H1 (cell line): ENCODE data around the gene FBXO7. TPM values are rescaled to one million over a fixed set of nuclear protein-coding genes. Genes with fewer than 3 reads are reported as not detected.

Source experiments
- CTCF ChIA-PET: fragments of 300-600 bp; sonication (Branson Sonifier 250); formaldehyde crosslinking; loops from one replicate; lab custom pipeline; 2021; ENCODE audit not compliant: partially characterized antibody; lab: Charles Lee
- POLR2A ChIA-PET: fragments of 300-600 bp; sonication (Branson Sonifier 250); formaldehyde crosslinking; loops from one replicate; lab custom pipeline; 2021; ENCODE audit warnings: inconsistent platforms; ENCODE audit not compliant: partially characterized antibody; lab: Charles Lee
- DNase-seq, 2 experiments: peaks; one replicate each; pipeline versions ENCODE4 v3.0.0 to v3.0.0-alpha.2; 2010 to 2022; ENCODE audit warnings: low spot score in 2 of 2, low read depth in 1 of 2, mixed read lengths in 1 of 2
- FAIRE-seq: peaks from 2 replicates; lab custom pipeline; 2011; peaks lifted over from hg19 to GRCh38; lab: Jason Lieb, UNC
- H2AFZ ChIP-seq: 2 replicates; pipeline ENCODE4 v1.8.1; 2012; ENCODE audit warnings: low read length, inconsistent platforms
- H2AK5ac ChIP-seq: 2 replicates; pipeline ENCODE4 v1.6.1; 2013; ENCODE audit warnings: low read depth, low read length
- H2BK120ac ChIP-seq: replicated peaks from 2 replicates; pipeline ENCODE3; 2013; ENCODE audit warnings: low read depth, low read length, inconsistent platforms
- H2BK12ac ChIP-seq: 2 replicates; pipeline ENCODE4 v1.6.1; 2013; ENCODE audit warnings: low read depth, low read length
- H2BK15ac ChIP-seq: 2 replicates; pipeline ENCODE4 v1.6.1; 2013; ENCODE audit warnings: low read length
- H2BK20ac ChIP-seq: 2 replicates; pipeline ENCODE4 v1.6.1; 2013; ENCODE audit warnings: low read length
- H2BK5ac ChIP-seq: 2 replicates; pipeline ENCODE4 v1.6.1; 2013; ENCODE audit warnings: low read depth, low read length
- H3K14ac ChIP-seq: 2 replicates; pipeline ENCODE4 v1.6.1; 2013; ENCODE audit warnings: inconsistent platforms; ENCODE audit not compliant: insufficient read length
- H3K18ac ChIP-seq: 2 replicates; pipeline ENCODE4 v1.6.1; 2013; ENCODE audit warnings: low read length; ENCODE audit errors: extremely low read depth
- H3K23ac ChIP-seq: 2 replicates; pipeline ENCODE4 v1.6.1; 2013; ENCODE audit warnings: inconsistent platforms; ENCODE audit not compliant: insufficient read length
- H3K23me2 ChIP-seq: 2 replicates; pipeline ENCODE4 v1.6.1; 2013; ENCODE audit warnings: low read depth, low read length
- H3K27ac ChIP-seq: 2 replicates; pipeline ENCODE4 v1.6.1; 2011; ENCODE audit warnings: low read depth, low read length, inconsistent platforms
- H3K27me3 ChIP-seq, 4 experiments: replicated peaks in 1 of 4; 1 replicate in 1 of 4; 2 replicates in 3 of 4; pipeline versions ENCODE4 v1.6.1 to v1.8.1; 2011 to 2013; ENCODE audit warnings: low read length in 3 of 4, mild to moderate bottlenecking in 3 of 4, inconsistent platforms in 2 of 4, mixed read lengths in 2 of 4, moderate library complexity in 1 of 4; ENCODE audit not compliant: control insufficient read depth in 3 of 4, insufficient read depth in 3 of 4; ENCODE audit errors: extremely low read depth in 1 of 4
- H3K36me3 ChIP-seq, 4 experiments: 2 replicates each; pipeline versions ENCODE4 v1.6.1 to v1.8.1; 2011 to 2013; ENCODE audit warnings: mild to moderate bottlenecking in 4 of 4, low read length in 3 of 4, moderate library complexity in 2 of 4, control low read depth in 1 of 4, inconsistent platforms in 1 of 4; ENCODE audit not compliant: insufficient read depth in 4 of 4, control insufficient read depth in 2 of 4
- H3K4ac ChIP-seq: replicated peaks from 2 replicates; pipeline ENCODE3; 2013; ENCODE audit warnings: low read length, low read depth, mixed read lengths, inconsistent platforms; ENCODE audit not compliant: insufficient read length
- H3K4me1 ChIP-seq, 4 experiments: replicated peaks in 1 of 4; 1 replicate in 1 of 4; 2 replicates in 3 of 4; pipeline versions ENCODE4 v1.6.1 to v1.8.1; 2011 to 2013; ENCODE audit warnings: low read length in 3 of 4, inconsistent platforms in 2 of 4, mixed read lengths in 1 of 4; ENCODE audit not compliant: insufficient read depth in 4 of 4, control insufficient read depth in 3 of 4
- H3K4me2 ChIP-seq, 2 experiments: 2 replicates each; pipeline versions ENCODE4 v1.6.1 to v1.8.1; 2011 to 2013; ENCODE audit warnings: low read depth in 2 of 2, low read length in 2 of 2, control low read depth in 1 of 2, inconsistent platforms in 1 of 2, mild to moderate bottlenecking in 1 of 2; ENCODE audit not compliant: insufficient read depth in 1 of 2
- H3K4me3 ChIP-seq, 4 experiments: fragments of 200-600, 300-600 bp in 1 of 4; sonication (generic), shearing (Covaris generic), sonication (Bioruptor Twin) in 1 of 4; 2 replicates each; pipeline versions ENCODE4 v1.5.1 to v1.8.1; 2011 to 2016; ENCODE audit warnings: low read length in 4 of 4, low read depth in 3 of 4, control low read depth in 2 of 4, inconsistent platforms in 2 of 4, mild to moderate bottlenecking in 2 of 4, mixed read lengths in 1 of 4, moderate library complexity in 1 of 4; ENCODE audit not compliant: insufficient read depth in 2 of 4; ENCODE audit errors: extremely low read depth in 1 of 4
- H3K56ac ChIP-seq: replicated peaks from 2 replicates; pipeline ENCODE3; 2013; ENCODE audit warnings: low read depth, mild to moderate bottlenecking, mixed read lengths, low read length, inconsistent platforms; ENCODE audit not compliant: insufficient read length
- H3K79me1 ChIP-seq: 2 replicates; pipeline ENCODE4 v1.6.1; 2013; ENCODE audit warnings: low read depth, low read length, control low read depth
- H3K79me2 ChIP-seq, 2 experiments: 2 replicates each; pipeline versions ENCODE4 v1.6.1 to v1.8.1; 2012 to 2013; ENCODE audit warnings: low read length in 2 of 2, mild to moderate bottlenecking in 2 of 2, inconsistent platforms in 1 of 2; ENCODE audit not compliant: insufficient read depth in 2 of 2, control insufficient read depth in 1 of 2
- H3K9ac ChIP-seq, 4 experiments: replicated peaks in 1 of 4; 1 replicate in 1 of 4; 2 replicates in 3 of 4; pipeline versions ENCODE4 v1.6.1 to v1.8.1; 2011 to 2013; ENCODE audit warnings: low read depth in 3 of 4, low read length in 3 of 4, control low read depth in 2 of 4, mild to moderate bottlenecking in 2 of 4, moderate library complexity in 2 of 4, inconsistent platforms in 1 of 4; ENCODE audit errors: extremely low read depth in 1 of 4
- H3K9me3 ChIP-seq, 2 experiments: 2 replicates each; pipeline versions ENCODE4 v1.6.1 to v1.8.1; 2012 to 2013; ENCODE audit warnings: mild to moderate bottlenecking in 2 of 2, moderate library complexity in 2 of 2, control low read depth in 1 of 2, inconsistent platforms in 1 of 2, low read depth in 1 of 2, low read length in 1 of 2, mixed read lengths in 1 of 2; ENCODE audit not compliant: insufficient read depth in 2 of 2
- H4K20me1 ChIP-seq, 2 experiments: replicated peaks in 1 of 2; 2 replicates each; pipeline versions ENCODE3 to v1.8.1; 2011 to 2013; ENCODE audit warnings: inconsistent platforms in 2 of 2, low read length in 2 of 2, mild to moderate bottlenecking in 1 of 2; ENCODE audit not compliant: insufficient read depth in 2 of 2, control insufficient read depth in 1 of 2
- H4K5ac ChIP-seq: 2 replicates; pipeline ENCODE4 v1.6.1; 2013; ENCODE audit warnings: low read length, low read depth, mixed read lengths, inconsistent platforms; ENCODE audit not compliant: insufficient read length
- H4K8ac ChIP-seq: 2 replicates; pipeline ENCODE4 v1.8.0; 2013; ENCODE audit warnings: mild to moderate bottlenecking, moderate library complexity, low read length, inconsistent platforms; ENCODE audit not compliant: insufficient read depth; ENCODE audit errors: extremely low read depth
- H4K91ac ChIP-seq: replicated peaks from 2 replicates; pipeline ENCODE3; 2013; ENCODE audit warnings: low read length, mixed read lengths, inconsistent platforms; ENCODE audit not compliant: insufficient read length
- CBX5 ChIP-seq: fragments of 300-800, 300-1000 bp; sonication (generic); IDR thresholded peaks from 2 replicates; pipeline ENCODE4 v1.7.1; 2016; ENCODE audit warnings: antibody characterized with exemption, low read length, low read depth
- CBX8 ChIP-seq: fragments of 300-800, 300-1000 bp; sonication (generic); IDR thresholded peaks from 2 replicates; pipeline ENCODE4 v1.7.1; 2016; ENCODE audit warnings: low read depth, low read length, borderline replicate concordance
- CEBPB ChIP-seq: IDR thresholded peaks from 2 replicates; pipeline ENCODE4 v1.6.1; 2012; ENCODE audit warnings: low read depth, low read length
- CHD1 ChIP-seq: IDR thresholded peaks from 2 replicates; pipeline ENCODE4 v1.6.1; 2012; ENCODE audit warnings: low read depth, low read length, improper control_type of control experiment
- CTBP2 ChIP-seq: IDR thresholded peaks from 2 replicates; pipeline ENCODE4 v1.7.0; 2011; ENCODE audit warnings: borderline replicate concordance, mild to moderate bottlenecking, moderate library complexity, mixed read lengths, low read length; ENCODE audit not compliant: insufficient read depth, insufficient read length
- MAFK ChIP-seq: IDR thresholded peaks from 2 replicates; pipeline ENCODE4 v1.6.1; 2012; ENCODE audit warnings: low read depth, mild to moderate bottlenecking, improper control_type of control experiment, low read length
- RNF2 ChIP-seq: fragments of 200-900, 300-1000 bp; sonication (generic); IDR thresholded peaks from 2 replicates; pipeline ENCODE4 v1.7.1; 2016; ENCODE audit warnings: borderline replicate concordance, low read depth, mild to moderate bottlenecking, antibody characterized with exemption, low read length; ENCODE audit not compliant: poor library complexity, severe bottlenecking; ENCODE audit errors: missing control alignments
- SP1 ChIP-seq: IDR thresholded peaks from 2 replicates; pipeline ENCODE4 v1.6.1; 2011; ENCODE audit warnings: low read depth, low read length
- SRF ChIP-seq: IDR thresholded peaks from 2 replicates; pipeline ENCODE4 v1.6.1; 2011; ENCODE audit warnings: mild to moderate bottlenecking, low read depth, low read length, moderate library complexity
- TAF1 ChIP-seq: IDR thresholded peaks from 2 replicates; pipeline ENCODE4 v1.6.1; 2011; ENCODE audit warnings: mild to moderate bottlenecking, low read depth, low read length
- ZNF274 ChIP-seq: IDR thresholded peaks from 2 replicates; pipeline ENCODE4 v1.7.0; 2012; ENCODE audit warnings: low read length, borderline replicate concordance; ENCODE audit errors: extremely low read depth
- WGBS, 2 experiments: shearing (Covaris generic) in 1 of 2; methylation state at CpG; one replicate each; pipeline versions ENCODE4 v1.1.6 to v1.1.7; 2013 to 2015; ENCODE audit warnings: low lambda C conversion rate in 2 of 2, mixed read lengths in 2 of 2, inconsistent platforms in 1 of 2, low coverage in 1 of 2, missing lambda C conversion rate in 1 of 2; ENCODE audit not compliant: insufficient replicate concordance in 2 of 2, insufficient coverage in 1 of 2, insufficient read length in 1 of 2; ENCODE audit errors: extremely low coverage in 1 of 2, missing lambda C conversion rate in 1 of 2; 5-methylcytosine and 5-hydroxymethylcytosine counted together
- polyA plus RNA-seq, 7 experiments: library from polyadenylated mRNA; depleted of rRNA in 3 of 7; stranded (reverse) in 5 of 7; unstranded in 2 of 7; fragments of >200 nt in 5 of 7; fragments of 200-250 nt in 2 of 7; gene quantifications; 1 replicate in 5 of 7; 2 replicates in 1 of 7; 4 replicates in 1 of 7; pipeline versions ENCODE4 v1.2.1 to v1.2.3, GENCODE V29; 2011 to 2013; ENCODE audit warnings: missing spikeins in 2 of 7, mixed read lengths in 2 of 7
- total RNA-seq: library from RNA; stranded (reverse); fragmentation: NEBNext Ultra II Directional; extraction: Animal tissue kit (Norgen Biotek cat#: 25700); gene quantifications from 2 replicates; pipeline ENCODE4 v1.2.1, GENCODE V29; 2021
- TF ChIP-seq, protein P1 (sequence below): IDR thresholded peaks from 2 replicates; pipeline ENCODE4 v1.6.1; 2012; ENCODE audit warnings: inconsistent platforms

FBXO7 gene
- total and polyA plus RNA-seq, 2 of the 8 experiments (the other 6 are each of a cell fraction or from before 2014, with no cell fraction given), result 62.7 to 76.1 TPM

DNA sequence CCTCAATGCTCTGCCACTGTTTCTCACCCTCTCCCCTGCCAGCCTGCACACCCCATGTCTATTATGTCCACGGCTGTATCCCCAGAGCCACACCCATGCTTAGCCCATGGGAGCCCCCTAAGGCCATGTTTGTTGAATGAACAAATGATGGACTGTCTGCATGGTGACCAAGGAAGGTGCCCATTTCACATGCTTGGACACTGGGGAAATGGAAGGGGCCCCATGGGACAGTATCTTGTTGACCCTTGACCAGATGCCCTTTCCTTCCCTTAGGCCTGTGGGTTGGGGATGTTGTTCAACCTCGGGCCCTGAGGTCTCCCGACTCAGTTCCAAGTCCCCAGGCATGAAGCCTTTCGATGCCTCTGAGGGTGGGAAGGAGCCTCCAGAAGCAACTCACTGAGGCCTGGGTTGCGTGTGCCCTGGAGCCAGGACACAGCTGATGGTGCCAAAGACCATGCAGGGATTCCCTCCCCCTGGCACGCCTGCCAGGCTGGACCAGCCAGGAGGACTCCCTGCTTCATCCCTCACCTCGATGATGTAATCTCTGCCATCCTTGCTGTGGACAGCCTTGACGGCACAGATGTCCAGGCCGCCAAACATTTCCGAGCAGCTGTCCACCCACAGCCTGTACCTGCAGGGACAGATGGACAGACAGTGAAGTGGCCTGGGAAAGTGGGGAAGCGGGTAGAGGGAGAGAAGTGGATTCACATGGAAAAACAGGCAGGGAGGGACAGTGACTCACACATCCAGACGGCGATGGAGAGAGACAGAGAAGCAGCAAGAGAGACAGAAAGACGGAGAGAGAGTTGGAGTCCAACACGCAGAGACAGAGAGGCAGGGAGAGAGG is 58.9 kb downstream of the FBXO7 start:
- CTCF ChIA-PET, result interaction anchor here (1.4 to 2.3 kb wide), 2 partner anchors 263 to 467 kb away, joined by 5 to 10 read pairs; no protein-coding TSS in a partner anchor
- H3K79me1 ChIP-seq, result no peaks in the 10 kb centered on the region
- H4K8ac ChIP-seq, result no peak overlapping the region
- H3K18ac ChIP-seq, result no peak overlapping the region
- H3K27ac ChIP-seq, result no peak overlapping the region
- DNase-seq (no peak), FAIRE-seq (no peak)
- H2BK15ac ChIP-seq, result no peak overlapping the region
- H3K27me3 ChIP-seq, result no peaks in the 10 kb centered on the region
- no peak overlapping the region for H3K9ac ChIP-seq
- no peaks in the 10 kb centered on the region; a peak in 1 of 7 replicates for H3K4me1 ChIP-seq
- H3K4ac ChIP-seq, result no peak overlapping the region
- H2BK5ac ChIP-seq, result no peak overlapping the region
- no peak overlapping the region for H3K4me3 ChIP-seq
- POLR2A ChIA-PET, result no interaction called here
- no peak overlapping the region for H4K91ac ChIP-seq
- peaks cover 2 to 3% of the 10 kb centered on the region in 2 experiments for H4K20me1 ChIP-seq
- no peak overlapping the region for H3K56ac ChIP-seq
- no peak overlapping the region for H4K5ac ChIP-seq
- no peak overlapping the region for H3K4me2 ChIP-seq
- peaks cover 4% of the 10 kb centered on the region for H3K23me2 ChIP-seq
- no peak overlapping the region for H3K23ac ChIP-seq
- no peak overlapping the region; the same call in 1 of the 2 replicates for H2AK5ac ChIP-seq
- no peak overlapping the region for H2AFZ ChIP-seq
- no peak overlapping the region for H2BK20ac ChIP-seq
- H2BK12ac ChIP-seq, result no peak overlapping the region
- H3K14ac ChIP-seq, result no peak overlapping the region
- WGBS, 2 experiments, result 96% methylated on average over 15 of the region's 15 CpGs; no CpG with 5 or more reads in 1 of the 2 experiments
- no peaks in the 10 kb centered on the region for H3K9me3 ChIP-seq
- peaks cover 0 to 4% (median 2%) of the 10 kb centered on the region in 4 experiments; a peak in 3 of 8 replicates for H3K36me3 ChIP-seq
- no peaks in the 10 kb centered on the region for H3K79me2 ChIP-seq
- no peak overlapping the region for H2BK120ac ChIP-seq
- no peak for TF ChIP-seq CTBP2
- TF ChIP-seq CEBPB, result no peak
- no peak for TF ChIP-seq MAFK
- TF ChIP-seq CBX5, result no peak
- no peak for TF ChIP-seq TAF1
- no peak for TF ChIP-seq RNF2
- no peak for TF ChIP-seq CHD1
- TF ChIP-seq CBX8, result no peak
- no peak for TF ChIP-seq SP1
- TF ChIP-seq ZNF274, result no peak
- TF ChIP-seq, protein P1, sequence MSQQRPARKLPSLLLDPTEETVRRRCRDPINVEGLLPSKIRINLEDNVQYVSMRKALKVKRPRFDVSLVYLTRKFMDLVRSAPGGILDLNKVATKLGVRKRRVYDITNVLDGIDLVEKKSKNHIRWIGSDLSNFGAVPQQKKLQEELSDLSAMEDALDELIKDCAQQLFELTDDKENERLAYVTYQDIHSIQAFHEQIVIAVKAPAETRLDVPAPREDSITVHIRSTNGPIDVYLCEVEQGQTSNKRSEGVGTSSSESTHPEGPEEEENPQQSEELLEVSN, result no peak
- TF ChIP-seq SRF, result no peak
